CD4-positive, alpha-beta T cell (primary cell): ENCODE data around the gene LYST. TPM values are rescaled to one million over a fixed set of nuclear protein-coding genes. Genes with fewer than 3 reads are reported as not detected.

ENCODE experiments used
- ATAC-seq: fragments of 200-7000 bp; cut with Tn5 transposase; one replicate; pipeline ENCODE4 v1.10.0; 2022; ENCODE audit warnings: mild to moderate bottlenecking; ENCODE audit not compliant: poor library complexity
- CTCF ChIA-PET: fragments of 350-600 bp; sonication (Branson Sonifier 250); formaldehyde crosslinking; loops from one replicate; lab custom pipeline; 2021; ENCODE audit warnings: antibody characterized with exemption, inconsistent platforms; lab: Charles Lee
- POLR2A ChIA-PET: fragments of 350-600 bp; sonication (Branson Sonifier 250); formaldehyde crosslinking; loops from one replicate; lab custom pipeline; 2021; ENCODE audit warnings: antibody characterized with exemption, inconsistent platforms; lab: Charles Lee
- DNase-seq, 14 experiments: peaks; one replicate each; pipeline ENCODE4 v3.0.0-alpha.2; 2013 to 2020; ENCODE audit warnings: mixed read lengths in 2 of 14
- H3K27ac ChIP-seq, 2 donors: one replicate each; pipeline versions ENCODE4 v1.5.1 to v1.7.0; 2013; ENCODE audit warnings: low read length in 2 of 2, low read depth in 1 of 2, mild to moderate bottlenecking in 1 of 2
- H3K27me3 ChIP-seq, 2 experiments: 1 replicate in 1 of 2; 2 replicates in 1 of 2; pipeline versions ENCODE4 v1.6.1 to v1.7.0; 2013; ENCODE audit warnings: low read length in 2 of 2, control low read depth in 1 of 2, mild to moderate bottlenecking in 1 of 2, moderate library complexity in 1 of 2; ENCODE audit not compliant: insufficient read depth in 2 of 2, control insufficient read depth in 1 of 2
- H3K36me3 ChIP-seq: one replicate; pipeline ENCODE4 v1.6.1; 2013; ENCODE audit warnings: low read length, control low read depth; ENCODE audit not compliant: insufficient read depth
- H3K4me1 ChIP-seq: one replicate; pipeline ENCODE4 v1.6.1; 2013; ENCODE audit warnings: low read length, control low read depth; ENCODE audit not compliant: insufficient read depth
- H3K4me3 ChIP-seq: one replicate; pipeline ENCODE4 v1.5.1; 2013; ENCODE audit warnings: mild to moderate bottlenecking, low read length, moderate library complexity
- H3K9me3 ChIP-seq, 2 experiments: 1 replicate in 1 of 2; 2 replicates in 1 of 2; pipeline versions ENCODE4 v1.6.1 to v1.7.0; 2013; ENCODE audit warnings: low read length in 2 of 2, mild to moderate bottlenecking in 2 of 2, control low read depth in 1 of 2, moderate library complexity in 1 of 2; ENCODE audit not compliant: control insufficient read depth in 1 of 2, insufficient read depth in 1 of 2
- H3K27ac Mint-ChIP-seq: one replicate; pipeline ENCODE4 v1.8.0; 2020; ENCODE audit warnings: mixed read lengths
- H3K27me3 Mint-ChIP-seq: one replicate; pipeline ENCODE4 v1.8.0; 2021; ENCODE audit warnings: mixed read lengths
- H3K36me3 Mint-ChIP-seq: one replicate; pipeline ENCODE4 v1.8.0; 2021; ENCODE audit warnings: low read depth, mixed read lengths
- H3K4me1 Mint-ChIP-seq: one replicate; pipeline ENCODE4 v1.8.0; 2021; ENCODE audit warnings: low read depth, mixed read lengths
- H3K4me3 Mint-ChIP-seq: one replicate; pipeline ENCODE4 v1.8.0; 2020; ENCODE audit warnings: mild to moderate bottlenecking, mixed read lengths
- H3K9me3 Mint-ChIP-seq: one replicate; pipeline ENCODE4 v1.8.0; 2020; ENCODE audit warnings: mixed read lengths
- intact Hi-C, 2 experiments: fragments of 100-400 bp; cut with DNase I in 1 of 2; cut with micrococcal nuclease in 1 of 2; formaldehyde crosslinking; loops; one replicate each; pipeline versions ENCODE4 v1.15.1 to v1.9.0; 2023 to 2025; cut with DNase I, micrococcal nuclease
- total RNA-seq, 174 experiments: library from RNA in 2 of 174; stranded (reverse) in 2 of 174; gene quantifications; one replicate each; pipeline ENCODE4 v1.2.3 and lab custom pipeline; 2021 to 2026
- TF ChIP-seq, protein P1 (sequence below): fragments of 200-600 bp; IDR thresholded peaks from one replicate; pipeline ENCODE4 v1.8.0; 2022; ENCODE audit warnings: antibody characterized with exemption, mild to moderate bottlenecking

The LYST gene
- total RNA-seq, 2 experiments from 2014 or later = 24.9 to 26.8 TPM

- H3K9me3 Mint-ChIP-seq = no peaks in the 10 kb centered on the region
- no peak overlapping the region for H3K27ac Mint-ChIP-seq
- CTCF ChIA-PET = interaction anchor here (1.4 to 1.7 kb wide), 2 partner anchors 13 to 27 kb away, joined by 3 read pairs; no protein-coding TSS in a partner anchor
- intact Hi-C loops = no loop called here
- no peaks in the 10 kb centered on the region for H3K27me3 Mint-ChIP-seq
- Histone ChIP-seq H3K27ac (no peak overlapping the region), H3K9me3 (no peaks in the 10 kb centered on the region), H3K27me3 (no peaks in the 10 kb centered on the region), H3K4me1 (peaks cover 4% of the 10 kb centered on the region), H3K36me3 (no peaks in the 10 kb centered on the region), H3K4me3 (no peak overlapping the region)
- POLR2A ChIA-PET = interaction anchor here (1.2 kb wide), 1 partner anchor 31 kb away, joined by 3 read pairs; no protein-coding TSS in a partner anchor
- H3K4me3 Mint-ChIP-seq = no peak overlapping the region
- H3K36me3 Mint-ChIP-seq = no peaks in the 10 kb centered on the region
- TF ChIP-seq, protein P1, sequence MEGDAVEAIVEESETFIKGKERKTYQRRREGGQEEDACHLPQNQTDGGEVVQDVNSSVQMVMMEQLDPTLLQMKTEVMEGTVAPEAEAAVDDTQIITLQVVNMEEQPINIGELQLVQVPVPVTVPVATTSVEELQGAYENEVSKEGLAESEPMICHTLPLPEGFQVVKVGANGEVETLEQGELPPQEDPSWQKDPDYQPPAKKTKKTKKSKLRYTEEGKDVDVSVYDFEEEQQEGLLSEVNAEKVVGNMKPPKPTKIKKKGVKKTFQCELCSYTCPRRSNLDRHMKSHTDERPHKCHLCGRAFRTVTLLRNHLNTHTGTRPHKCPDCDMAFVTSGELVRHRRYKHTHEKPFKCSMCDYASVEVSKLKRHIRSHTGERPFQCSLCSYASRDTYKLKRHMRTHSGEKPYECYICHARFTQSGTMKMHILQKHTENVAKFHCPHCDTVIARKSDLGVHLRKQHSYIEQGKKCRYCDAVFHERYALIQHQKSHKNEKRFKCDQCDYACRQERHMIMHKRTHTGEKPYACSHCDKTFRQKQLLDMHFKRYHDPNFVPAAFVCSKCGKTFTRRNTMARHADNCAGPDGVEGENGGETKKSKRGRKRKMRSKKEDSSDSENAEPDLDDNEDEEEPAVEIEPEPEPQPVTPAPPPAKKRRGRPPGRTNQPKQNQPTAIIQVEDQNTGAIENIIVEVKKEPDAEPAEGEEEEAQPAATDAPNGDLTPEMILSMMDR = no peak
- DNase-seq (peak in 3 of 14 experiments; percentile 23 to 50 (median 48)), ATAC-seq (no peak)
- H3K4me1 Mint-ChIP-seq = peaks cover 11% of the 10 kb centered on the region
Observed at GRCh38 chr1:235892734-235893413, 26.2 kb upstream of the LYST start.

DNA sequence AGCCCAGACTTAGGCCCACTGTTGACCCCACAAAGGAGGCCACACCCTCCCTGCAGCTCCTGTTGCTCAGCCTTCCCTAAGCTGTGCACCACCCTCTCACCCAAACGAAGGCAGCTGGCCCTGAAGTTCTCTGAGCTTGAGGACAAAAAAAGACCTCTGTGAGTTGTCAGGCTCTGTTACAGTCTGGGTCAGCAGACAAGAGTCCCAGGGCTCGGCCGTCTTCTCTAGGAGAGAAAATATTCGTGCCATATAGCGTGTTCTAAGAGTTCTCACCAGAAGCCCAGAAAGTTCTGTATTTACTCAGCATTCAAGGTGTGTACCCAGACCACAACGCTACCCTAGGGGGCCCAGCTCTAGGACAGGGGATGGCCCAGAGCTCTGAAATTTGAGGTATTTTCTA is 25.5 kb upstream of the LYST start:
- Histone ChIP-seq H3K4me1 (peaks cover 10% of the 10 kb centered on the region), H3K36me3 (no peaks in the 10 kb centered on the region), H3K27ac (no peak overlapping the region), H3K4me3 (no peak overlapping the region), H3K27me3 (no peaks in the 10 kb centered on the region), H3K9me3 (no peaks in the 10 kb centered on the region)
- ATAC-seq (no peak), DNase-seq (no peak)
- Mint-ChIP-seq H3K4me3 (no peak overlapping the region), H3K9me3 (no peaks in the 10 kb centered on the region), H3K27me3 (no peaks in the 10 kb centered on the region), H3K27ac (no peak overlapping the region), H3K4me1 (peaks cover 17% of the 10 kb centered on the region), H3K36me3 (no peaks in the 10 kb centered on the region)
- POLR2A ChIA-PET = no interaction called here
- intact Hi-C loops = no loop called here
- CTCF ChIA-PET = interaction anchor here (1.7 kb wide), 1 partner anchor 27 kb away, joined by 3 read pairs; no protein-coding TSS in a partner anchor
- TF ChIP-seq, protein P1 = no peak

- ChIA-PET POLR2A (interaction anchor here (1.1 to 2.8 kb wide), 2 partner anchors 20 to 22 kb away, joined by 3 to 11 read pairs; partner anchors contain the start of gene LYST), CTCF (interaction anchor here (1.2 to 1.6 kb wide), 3 partner anchors 10 to 384 kb away, joined by 3 read pairs; partner anchors contain the start of gene B3GALNT2)
- H3K27ac ChIP-seq = peak overlapping the region; percentile 40 to 78
- H3K36me3 Mint-ChIP-seq = no peaks in the 10 kb centered on the region
- H3K4me1 ChIP-seq = peaks cover 10% of the 10 kb centered on the region
- H3K27ac Mint-ChIP-seq = peak overlapping the region; percentile 86
- H3K36me3 ChIP-seq = no peaks in the 10 kb centered on the region
- H3K4me3 Mint-ChIP-seq = peak overlapping the region; percentile 81
- H3K9me3 ChIP-seq = no peaks in the 10 kb centered on the region
- no peaks in the 10 kb centered on the region for H3K27me3 ChIP-seq
- no peaks in the 10 kb centered on the region for H3K27me3 Mint-ChIP-seq
- peaks cover 22% of the 10 kb centered on the region for H3K4me1 Mint-ChIP-seq
- ATAC-seq (peak; percentile 92), DNase-seq (peak in 12 of 14 experiments; percentile 12 to 79 (median 32))
- no peaks in the 10 kb centered on the region for H3K9me3 Mint-ChIP-seq
- intact Hi-C loops = loop anchor here in 1 of 2 experiments (2.0 kb wide), 1 partner anchor 19 kb away; no protein-coding TSS in a partner anchor
- H3K4me3 ChIP-seq = peak overlapping the region; percentile 30
- TF ChIP-seq, protein P1 = no peak
Observed at GRCh38 chr1:235888119-235888643, 21.5 kb upstream of the LYST start.
